RWPE2 (cell line): ENCODE data around the gene ADIRF.

Experiments used
- ATAC-seq: fragments of 200-7000 bp; cut with Tn5 transposase; 3 replicates; pipeline ENCODE4 v1.9.1; 2021; ENCODE audit warnings: low read depth
- DNase-seq: peaks from one replicate; pipeline ENCODE4 v3.0.0-alpha.2; 2020; ENCODE audit warnings: low spot score
- H3K27ac ChIP-seq: fragments of 450-650 bp; 2 replicates; pipeline ENCODE4 v1.5.1; 2017; ENCODE audit warnings: mild to moderate bottlenecking; ENCODE audit not compliant: poor library complexity, severe bottlenecking
- H3K27me3 ChIP-seq: fragments of 250-450 bp; sonication (Bioruptor Pico); 2 replicates; pipeline ENCODE4 v1.5.1; 2021; ENCODE audit warnings: mild to moderate bottlenecking, moderate library complexity; ENCODE audit not compliant: insufficient read depth, poor library complexity, severe bottlenecking
- H3K36me3 ChIP-seq: fragments of 250-450 bp; sonication (Bioruptor Pico); 2 replicates; pipeline ENCODE4 v1.5.1; 2020; ENCODE audit warnings: low read depth, mild to moderate bottlenecking, moderate library complexity
- H3K4me1 ChIP-seq: fragments of 250-450 bp; sonication (Bioruptor Pico); 2 replicates; pipeline ENCODE4 v1.5.1; 2021; ENCODE audit warnings: mild to moderate bottlenecking, moderate library complexity; ENCODE audit not compliant: insufficient read depth, poor library complexity, severe bottlenecking
- H3K4me3 ChIP-seq: fragments of 250-450 bp; sonication (Bioruptor Pico); 2 replicates; pipeline ENCODE4 v1.5.1; 2021; ENCODE audit warnings: mild to moderate bottlenecking, moderate library complexity; ENCODE audit not compliant: severe bottlenecking
- H3K9me3 ChIP-seq: fragments of 250-450 bp; sonication (Bioruptor Pico); 2 replicates; pipeline ENCODE4 v1.5.1; 2021; ENCODE audit warnings: mild to moderate bottlenecking, moderate library complexity; ENCODE audit not compliant: severe bottlenecking
- TF ChIP-seq, protein P1 (sequence below): fragments of 450-650 bp; IDR thresholded peaks from one replicate; pipeline ENCODE4 v1.5.1; 2017; ENCODE audit warnings: mild to moderate bottlenecking, moderate library complexity; ENCODE audit not compliant: poor library complexity, severe bottlenecking

The ADIRF gene

DNA sequence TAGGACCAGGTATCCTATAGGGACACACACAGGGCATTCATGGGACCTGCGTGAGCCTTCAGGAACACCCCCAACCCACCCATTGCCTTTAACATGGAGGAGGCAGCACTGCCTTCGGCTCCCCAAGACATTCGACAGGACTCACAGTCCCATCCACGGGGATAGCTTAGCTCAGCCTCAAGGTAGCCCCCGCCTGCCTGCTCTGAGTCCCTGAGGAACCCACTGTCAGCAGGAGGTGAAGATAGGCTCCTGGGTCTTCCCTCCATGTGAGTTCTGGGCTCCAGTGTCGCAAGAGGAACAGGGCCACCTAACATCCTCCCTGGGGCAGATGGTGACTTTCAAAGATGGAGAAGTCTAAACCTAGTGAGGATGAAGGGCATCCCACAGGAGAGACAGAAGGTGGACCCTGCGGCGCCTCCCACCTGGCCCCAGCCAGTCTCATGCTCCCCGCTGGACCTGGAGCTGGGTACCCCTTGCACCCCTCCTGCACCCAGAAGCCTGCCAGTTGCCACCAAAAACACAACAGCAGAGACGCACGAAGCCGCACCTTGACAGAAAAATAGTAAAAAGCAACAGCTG lies 4.9 kb upstream of the ADIRF start:
- DNase-seq: no peak
- Histone ChIP-seq H3K27me3 (no peaks in the 10 kb centered on the region), H3K4me1 (peaks cover 32% of the 10 kb centered on the region), H3K9me3 (no peaks in the 10 kb centered on the region), H3K4me3 (no peak overlapping the region), H3K36me3 (no peaks in the 10 kb centered on the region; the same call in 1 of the 2 replicates), H3K27ac (no peak overlapping the region)
- TF ChIP-seq, protein P1, sequence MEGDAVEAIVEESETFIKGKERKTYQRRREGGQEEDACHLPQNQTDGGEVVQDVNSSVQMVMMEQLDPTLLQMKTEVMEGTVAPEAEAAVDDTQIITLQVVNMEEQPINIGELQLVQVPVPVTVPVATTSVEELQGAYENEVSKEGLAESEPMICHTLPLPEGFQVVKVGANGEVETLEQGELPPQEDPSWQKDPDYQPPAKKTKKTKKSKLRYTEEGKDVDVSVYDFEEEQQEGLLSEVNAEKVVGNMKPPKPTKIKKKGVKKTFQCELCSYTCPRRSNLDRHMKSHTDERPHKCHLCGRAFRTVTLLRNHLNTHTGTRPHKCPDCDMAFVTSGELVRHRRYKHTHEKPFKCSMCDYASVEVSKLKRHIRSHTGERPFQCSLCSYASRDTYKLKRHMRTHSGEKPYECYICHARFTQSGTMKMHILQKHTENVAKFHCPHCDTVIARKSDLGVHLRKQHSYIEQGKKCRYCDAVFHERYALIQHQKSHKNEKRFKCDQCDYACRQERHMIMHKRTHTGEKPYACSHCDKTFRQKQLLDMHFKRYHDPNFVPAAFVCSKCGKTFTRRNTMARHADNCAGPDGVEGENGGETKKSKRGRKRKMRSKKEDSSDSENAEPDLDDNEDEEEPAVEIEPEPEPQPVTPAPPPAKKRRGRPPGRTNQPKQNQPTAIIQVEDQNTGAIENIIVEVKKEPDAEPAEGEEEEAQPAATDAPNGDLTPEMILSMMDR: no peak
- ATAC-seq: no peak

DNA sequence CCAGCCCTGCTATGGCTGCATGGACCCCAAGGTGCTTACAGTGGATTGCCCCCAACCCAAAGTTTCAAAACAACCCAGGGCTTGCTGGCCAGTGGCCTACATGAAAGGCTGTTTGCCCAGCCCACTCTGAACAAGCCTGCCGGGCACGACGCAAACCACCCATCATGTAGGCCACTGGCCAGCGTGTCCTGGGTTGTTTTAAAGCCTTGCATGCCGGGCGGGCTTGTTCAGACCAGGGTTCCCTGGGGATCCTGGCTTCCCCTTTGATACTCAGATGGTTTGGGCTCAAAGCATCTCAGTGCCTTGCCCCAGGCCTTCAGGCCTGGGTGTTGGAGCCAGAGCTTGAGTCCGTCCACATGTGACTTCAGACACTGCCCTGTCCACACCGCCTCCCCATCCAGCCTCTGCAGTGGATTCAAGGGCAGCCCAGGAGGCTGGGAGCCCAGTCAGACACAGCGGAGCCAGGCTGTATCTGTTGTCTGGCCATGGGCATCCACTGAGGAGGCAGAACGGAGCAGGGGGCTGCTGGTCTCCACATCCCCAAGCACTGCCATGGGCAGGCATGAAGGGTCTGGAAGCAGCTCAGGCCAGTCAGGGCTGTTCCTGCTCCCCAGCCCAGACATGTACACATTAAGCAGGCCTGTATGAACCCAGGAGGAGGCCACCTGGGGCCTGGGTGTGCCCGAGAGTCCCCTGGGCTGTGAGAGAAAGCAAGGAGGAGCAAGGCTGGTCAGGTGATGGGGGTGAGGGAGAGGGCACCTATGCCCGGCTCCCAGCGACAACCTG lies 4.0 kb upstream of the ADIRF start:
- Histone ChIP-seq H3K36me3 (no peaks in the 10 kb centered on the region; the same call in 1 of the 2 replicates), H3K27ac (no peak overlapping the region), H3K4me3 (no peak overlapping the region), H3K4me1 (peaks cover 24% of the 10 kb centered on the region), H3K27me3 (no peaks in the 10 kb centered on the region), H3K9me3 (no peaks in the 10 kb centered on the region)
- TF ChIP-seq, protein P1: no peak
- no peak for DNase-seq
- ATAC-seq: no peak

DNA sequence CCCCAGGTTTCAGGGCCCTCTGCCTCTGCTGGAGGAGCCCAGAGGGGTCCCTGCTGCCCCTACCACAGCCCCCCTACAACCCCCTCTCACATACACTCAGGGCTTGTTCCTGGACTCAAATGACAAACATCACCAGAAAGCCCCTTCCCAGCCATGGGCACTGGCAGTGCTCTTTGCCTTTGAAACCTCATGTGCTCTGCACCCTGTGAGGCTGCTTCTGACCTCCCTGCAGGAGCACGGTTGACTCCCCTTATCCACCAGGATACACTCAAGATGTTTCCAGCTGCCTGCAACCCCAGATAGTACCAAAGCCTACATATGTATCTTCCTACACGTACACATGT lies 3.5 kb upstream of the ADIRF start:
- ATAC-seq: no peak
- Histone ChIP-seq H3K4me1 (peaks cover 19% of the 10 kb centered on the region), H3K4me3 (no peak overlapping the region), H3K9me3 (no peaks in the 10 kb centered on the region), H3K27ac (no peak overlapping the region), H3K27me3 (no peaks in the 10 kb centered on the region), H3K36me3 (no peaks in the 10 kb centered on the region; the same call in 1 of the 2 replicates)
- no peak for DNase-seq
- TF ChIP-seq, protein P1: no peak

DNA sequence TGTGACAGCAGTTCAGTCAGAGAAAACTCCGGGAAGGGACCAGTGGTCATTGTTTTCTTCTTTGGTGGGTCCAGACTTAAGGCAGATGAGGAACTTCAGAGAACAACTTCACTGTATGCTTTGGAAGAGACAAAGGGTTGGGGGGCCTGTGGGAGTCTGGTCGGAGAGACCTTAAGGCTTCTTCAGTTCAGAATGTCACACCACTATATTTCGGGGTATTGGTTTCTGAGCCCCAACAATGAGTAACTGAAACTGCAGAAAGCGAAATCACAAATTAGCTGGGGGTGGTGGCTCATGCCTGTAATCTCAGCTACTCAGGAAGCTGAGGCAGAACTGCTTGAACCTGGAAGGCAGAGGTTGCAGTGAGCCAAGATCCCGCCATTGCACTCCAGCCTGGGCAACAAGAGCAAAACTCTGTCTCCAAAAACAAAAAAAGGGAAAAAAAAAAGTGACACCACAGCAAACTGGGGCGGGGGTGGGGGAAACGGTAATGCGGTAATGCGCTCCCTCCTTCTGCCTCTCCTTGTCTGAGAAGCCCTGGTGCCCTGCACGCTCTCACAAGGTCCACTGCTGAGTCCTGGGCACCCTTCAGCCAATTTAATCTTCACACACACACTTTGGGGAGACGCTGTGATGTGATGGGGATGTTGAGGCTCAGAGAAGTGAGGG lies 2.2 kb upstream of the ADIRF start:
- no peak for ATAC-seq
- H3K27me3 ChIP-seq: no peaks in the 10 kb centered on the region

More for the DNA sequence above, 2.2 kb upstream of the ADIRF start:
- TF ChIP-seq, protein P1: no peak
- Histone ChIP-seq H3K4me1 (peaks cover 18% of the 10 kb centered on the region), H3K27ac (no peak overlapping the region), H3K36me3 (no peaks in the 10 kb centered on the region; the same call in 1 of the 2 replicates), H3K9me3 (no peaks in the 10 kb centered on the region), H3K4me3 (no peak overlapping the region)
- no peak for DNase-seq
